Calu3 (cell line): ENCODE measurements around the gene TSHB. TPM values are rescaled to one million over a fixed set of nuclear protein-coding genes. Genes with fewer than 3 reads are reported as not detected.

Experiments used
- BruUV-seq: library from RNA; stranded (reverse); fragments of 400-500 nt; replicated peaks from 2 replicates; lab custom pipeline; 2021; lab: Mats Ljungman, UMichigan
- CTCF ChIA-PET: fragments of 300-600 bp; sonication (Branson Sonifier 250); formaldehyde crosslinking; loops from one replicate; lab custom pipeline; 2022; ENCODE audit warnings: antibody characterized with exemption; lab: Charles Lee
- DNase-seq: peaks from one replicate; pipeline ENCODE4 v3.0.0; 2022
- H3K27ac Mint-ChIP-seq: one replicate; pipeline ENCODE4 v1.8.0; 2022; ENCODE audit warnings: mixed read lengths; ENCODE audit not compliant: unreplicated experiment
- H3K27me3 Mint-ChIP-seq: one replicate; pipeline ENCODE4 v1.8.0; 2022; ENCODE audit warnings: mixed read lengths; ENCODE audit not compliant: unreplicated experiment
- H3K36me3 Mint-ChIP-seq: one replicate; pipeline ENCODE4 v1.8.0; 2022; ENCODE audit warnings: mild to moderate bottlenecking, moderate library complexity, mixed read lengths; ENCODE audit not compliant: insufficient read depth, unreplicated experiment
- H3K4me1 Mint-ChIP-seq: one replicate; pipeline ENCODE4 v1.8.0; 2022; ENCODE audit warnings: mild to moderate bottlenecking, low read depth, mixed read lengths; ENCODE audit not compliant: unreplicated experiment
- H3K4me3 Mint-ChIP-seq: one replicate; pipeline ENCODE4 v1.8.0; 2022; ENCODE audit warnings: mild to moderate bottlenecking, low read depth, moderate library complexity, mixed read lengths; ENCODE audit not compliant: unreplicated experiment
- H3K9me3 Mint-ChIP-seq: one replicate; pipeline ENCODE4 v1.8.0; 2022; ENCODE audit warnings: low read depth, mixed read lengths; ENCODE audit not compliant: unreplicated experiment
- CTCF ChIP-seq: fragments of 200-600 bp; IDR thresholded peaks from one replicate; pipeline ENCODE4 v1.8.0; 2022; ENCODE audit warnings: antibody characterized with exemption; ENCODE audit not compliant: unreplicated experiment
- intact Hi-C: fragments of 100-400 bp; cut with micrococcal nuclease; formaldehyde crosslinking; loops from one replicate; pipeline ENCODE4 v1.10.0; 2022; ENCODE audit not compliant: unreplicated experiment
- total RNA-seq: library from RNA; stranded (reverse); gene quantifications from 2 replicates; pipeline ENCODE4 v1.2.3, GENCODE V29; 2022

The TSHB gene
- total RNA-seq, 1 experiment from 2014 or later: not detected

- no peak overlapping the region for H3K27ac Mint-ChIP-seq
- DNase-seq: no peak
- no peaks in the 10 kb centered on the region for H3K9me3 Mint-ChIP-seq
- H3K4me3 Mint-ChIP-seq: no peak overlapping the region
- H3K4me1 Mint-ChIP-seq: no peaks in the 10 kb centered on the region
- BruUV-seq: no TSS peak
- intact Hi-C loops: loop anchor here (10.0 kb wide), 1 partner anchor 69 kb away; no protein-coding TSS in a partner anchor
- H3K27me3 Mint-ChIP-seq: no peaks in the 10 kb centered on the region
- no peaks in the 10 kb centered on the region for H3K36me3 Mint-ChIP-seq
- CTCF ChIA-PET: no interaction called here
- TF ChIP-seq CTCF: no peak
Measured at GRCh38 chr1:115035652-115036051, 6.0 kb downstream of the TSHB start.

DNA sequence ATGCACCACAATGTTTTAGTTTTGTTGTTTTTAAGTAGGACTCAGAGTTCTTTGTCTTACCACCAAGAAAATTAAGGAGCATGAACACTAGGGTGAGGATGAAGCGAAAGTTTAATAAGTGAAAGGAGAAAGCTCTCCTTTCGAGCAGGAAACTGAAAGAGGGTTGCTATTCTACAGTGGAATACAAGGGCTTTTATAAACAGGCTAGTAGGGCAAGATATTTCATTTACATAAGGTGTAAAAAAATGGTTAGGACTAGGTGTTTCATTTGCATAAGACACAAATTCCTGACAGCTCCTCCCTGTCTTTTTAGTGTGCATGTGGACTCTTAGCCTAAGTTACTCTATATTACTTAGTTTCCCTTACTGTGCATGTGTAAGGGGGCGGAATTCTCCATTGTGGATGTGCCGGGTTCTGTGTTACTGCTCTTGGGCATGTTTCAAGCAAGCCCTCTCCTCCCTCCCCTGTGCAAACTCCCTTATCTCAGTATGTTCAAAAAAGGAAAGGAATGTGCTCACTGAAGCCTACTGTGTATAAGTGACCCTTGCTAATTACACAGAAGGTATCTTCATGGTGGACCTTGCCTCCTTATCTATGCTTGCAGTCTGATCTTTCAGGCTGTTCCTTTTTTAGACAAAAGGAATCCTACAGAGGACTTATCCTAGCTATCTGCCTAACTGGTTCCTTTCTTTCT is 7.3 kb downstream of the TSHB start:
- CTCF ChIA-PET: interaction anchor here (0.6 kb wide), 1 partner anchor 16 kb away, joined by 3 read pairs; no protein-coding TSS in a partner anchor
- Mint-ChIP-seq H3K4me1 (no peaks in the 10 kb centered on the region), H3K9me3 (no peaks in the 10 kb centered on the region), H3K27ac (no peak overlapping the region), H3K27me3 (no peaks in the 10 kb centered on the region), H3K4me3 (no peak overlapping the region), H3K36me3 (no peaks in the 10 kb centered on the region)
- no TSS peak for BruUV-seq
- no peak for TF ChIP-seq CTCF
- intact Hi-C loops: loop anchor here (10.0 kb wide), 1 partner anchor 68 kb away; no protein-coding TSS in a partner anchor
- DNase-seq: no peak

GRCh38 chr1:115040501-115040900 is 10.9 kb downstream of the TSHB start:
- Mint-ChIP-seq H3K4me1 (no peaks in the 10 kb centered on the region), H3K27ac (no peak overlapping the region), H3K27me3 (no peaks in the 10 kb centered on the region), H3K4me3 (no peak overlapping the region), H3K9me3 (no peaks in the 10 kb centered on the region), H3K36me3 (no peaks in the 10 kb centered on the region)
- no peak for TF ChIP-seq CTCF
- no peak for DNase-seq
- intact Hi-C loops: no loop called here
- no TSS peak for BruUV-seq
- CTCF ChIA-PET: interaction anchor here (0.7 to 0.9 kb wide), 2 partner anchors 12 to 740 kb away, joined by 3 read pairs; no protein-coding TSS in a partner anchor

GRCh38 chr1:115041654-115042053 is 12.0 kb downstream of the TSHB start:
- CTCF ChIA-PET: interaction anchor here (1.0 kb wide), 1 partner anchor 64 kb away, joined by 3 read pairs; no protein-coding TSS in a partner anchor
- no peaks in the 10 kb centered on the region for H3K4me1 Mint-ChIP-seq
- no peaks in the 10 kb centered on the region for H3K27me3 Mint-ChIP-seq
- H3K27ac Mint-ChIP-seq: no peak overlapping the region
- no peak for DNase-seq
- no TSS peak for BruUV-seq
- no peak overlapping the region for H3K4me3 Mint-ChIP-seq
- intact Hi-C loops: loop anchor here (1.0 kb wide), 1 partner anchor 62 kb away; no protein-coding TSS in a partner anchor
- no peaks in the 10 kb centered on the region for H3K36me3 Mint-ChIP-seq
- TF ChIP-seq CTCF: no peak
- no peaks in the 10 kb centered on the region for H3K9me3 Mint-ChIP-seq
